PC-3 (cell line): ENCODE results near the gene CHD2. TPM values are rescaled to one million over a fixed set of nuclear protein-coding genes. Genes with fewer than 3 reads are reported as not detected.
A peak's percentile ranks its signal among the peaks of the same experiment; 100 is the strongest.

Source experiments
- ATAC-seq: fragments of 200-7000 bp; cut with Tn5 transposase; 2 replicates; pipeline ENCODE4 v1.9.1; 2020; ENCODE audit warnings: mild to moderate bottlenecking, moderate library complexity
- BruUV-seq: library from RNA; stranded (reverse); fragments of 400-500 nt; replicated peaks from 2 replicates; lab custom pipeline; 2021; lab: Mats Ljungman, UMichigan
- CTCF ChIA-PET: fragments of 300-600 bp; sonication (Branson Sonifier 250); formaldehyde crosslinking; loops from one replicate; lab custom pipeline; 2022; ENCODE audit warnings: antibody characterized with exemption; lab: Charles Lee
- POLR2A ChIA-PET: fragments of 300-600 bp; sonication (Branson Sonifier 250); formaldehyde crosslinking; loops from one replicate; lab custom pipeline; 2022; ENCODE audit warnings: antibody characterized with exemption; ENCODE audit not compliant: unreplicated experiment; lab: Charles Lee
- DNase-seq: peaks from one replicate; pipeline ENCODE4 v3.0.0-alpha.2; 2015
- H2AFZ ChIP-seq: fragments of 300-600 bp; sonication (generic); 2 replicates; pipeline ENCODE4 v1.6.0; 2016; ENCODE audit warnings: antibody characterized with exemption, low read length
- H3F3A ChIP-seq: fragments of 300-600 bp; sonication (generic); one replicate; pipeline ENCODE4 v1.6.0; 2017; ENCODE audit warnings: antibody characterized with exemption, low read length, control low read depth, mild to moderate bottlenecking; ENCODE audit not compliant: unreplicated experiment
- H3K27ac ChIP-seq: fragments of 300-600 bp; sonication (generic); 2 replicates; pipeline ENCODE4 v1.5.1; 2016; ENCODE audit warnings: mild to moderate bottlenecking, low read length
- H3K27me3 ChIP-seq: fragments of 300-600 bp; sonication (generic); 2 replicates; pipeline ENCODE4 v1.6.1; 2016; ENCODE audit warnings: low read length, mixed read lengths
- H3K36me3 ChIP-seq: fragments of 300-600 bp; sonication (generic); 2 replicates; pipeline ENCODE4 v1.6.1; 2016; ENCODE audit warnings: low read depth, mixed run types, low read length, mixed read lengths
- H3K4me1 ChIP-seq: fragments of 300-600 bp; sonication (generic); 2 replicates; pipeline ENCODE4 v1.5.1; 2016; ENCODE audit warnings: low read length; ENCODE audit not compliant: insufficient read depth
- H3K4me2 ChIP-seq: fragments of 300-600 bp; sonication (generic); 2 replicates; pipeline ENCODE4 v1.6.0; 2016; ENCODE audit warnings: low read length
- H3K4me3 ChIP-seq: fragments of 300-600 bp; sonication (generic); 2 replicates; pipeline ENCODE4 v1.5.1; 2016; ENCODE audit warnings: mild to moderate bottlenecking, low read length, mixed read lengths
- H3K79me2 ChIP-seq: fragments of 300-600 bp; sonication (generic); 2 replicates; pipeline ENCODE4 v1.6.1; 2017; ENCODE audit warnings: low read length, mixed read lengths
- H3K9ac ChIP-seq: fragments of 300-600 bp; sonication (generic); 2 replicates; pipeline ENCODE4 v1.6.0; 2016; ENCODE audit warnings: mild to moderate bottlenecking, low read length
- H3K9me2 ChIP-seq: fragments of 300-600 bp; sonication (generic); replicated peaks from 2 replicates; pipeline ENCODE4 v1.6.1; 2016; ENCODE audit warnings: mixed run types, low read length, mixed read lengths
- H3K9me3 ChIP-seq: fragments of 300-600 bp; sonication (generic); 2 replicates; pipeline ENCODE4 v1.6.1; 2016; ENCODE audit warnings: low read length, mixed read lengths
- H4K20me1 ChIP-seq: fragments of 300-600 bp; sonication (generic); 2 replicates; pipeline ENCODE4 v1.6.1; 2016; ENCODE audit warnings: low read length, mixed read lengths
- EZH2 ChIP-seq: fragments of 300-600 bp; sonication (generic); IDR thresholded peaks from one replicate; pipeline ENCODE4 v1.6.1; 2017; ENCODE audit warnings: antibody characterized with exemption, mild to moderate bottlenecking, low read length; ENCODE audit not compliant: unreplicated experiment
- EZH2phosphoT487 ChIP-seq: fragments of 300-600 bp; sonication (generic); IDR thresholded peaks from 2 replicates; pipeline ENCODE4 v1.6.1; 2018; ENCODE audit warnings: mild to moderate bottlenecking, antibody characterized with exemption, low read length, borderline replicate concordance
- intact Hi-C: fragments of 100-400 bp; cut with micrococcal nuclease; formaldehyde crosslinking; loops from 2 replicates; pipeline ENCODE4 v1.9.0; 2023
- total RNA-seq: library from RNA; depleted of rRNA; stranded (reverse); fragments of >200 nt; gene quantifications from 2 replicates; pipeline ENCODE4 v1.2.3, GENCODE V29; 2014
- TF ChIP-seq, protein P1 (sequence below): fragments of 300-600 bp; sonication (generic); conservative IDR thresholded peaks from 2 replicates; pipeline ENCODE4 v1.5.1; 2017; ENCODE audit warnings: antibody characterized with exemption, low read depth, mild to moderate bottlenecking, low read length

The CHD2 gene
- total RNA-seq, 1 experiment from 2014 or later = 42.7 TPM

DNA sequence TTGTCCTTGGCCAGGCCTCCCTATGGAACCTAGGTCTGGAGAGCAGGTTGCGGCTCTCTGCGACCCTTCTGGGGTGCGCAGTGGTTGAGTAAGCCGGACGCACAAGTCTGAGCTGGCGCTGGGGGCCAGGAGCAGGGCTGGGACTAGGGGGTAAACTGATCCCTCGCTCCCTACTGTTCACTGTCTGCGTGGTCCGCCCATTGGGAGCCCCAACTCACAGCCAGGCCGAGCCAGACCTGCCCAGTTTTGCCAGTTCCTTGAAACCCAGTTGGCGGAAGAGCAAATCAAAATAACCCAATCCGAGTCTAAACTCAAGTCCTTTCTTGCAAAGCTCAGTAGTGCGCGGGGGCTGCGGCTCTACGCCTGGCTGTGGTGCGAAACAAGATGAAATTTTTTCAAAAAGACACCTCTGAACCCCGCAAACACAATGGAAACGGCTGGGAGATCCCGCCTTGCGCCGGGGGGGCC is 171.4 kb downstream of the CHD2 start:
- Histone ChIP-seq H3K9ac (peak overlapping the region; percentile 25; the same call in 1 of the 2 replicates), H3F3A (no peaks in the 10 kb centered on the region), H3K27me3 (peaks cover 40% of the 10 kb centered on the region), H3K36me3 (no peaks in the 10 kb centered on the region), H4K20me1 (no peaks in the 10 kb centered on the region), H3K9me2 (no peaks in the 10 kb centered on the region), H3K4me2 (peak overlapping the region; percentile 99), H3K4me1 (peaks cover 15% of the 10 kb centered on the region; the same call in 1 of the 2 replicates), H3K27ac (no peak overlapping the region), H2AFZ (peak overlapping the region; percentile 86; the same call in 1 of the 2 replicates), H3K4me3 (peak overlapping the region; percentile 78), H3K79me2 (no peaks in the 10 kb centered on the region), H3K9me3 (no peaks in the 10 kb centered on the region)
- TF ChIP-seq EZH2 (no peak), EZH2phosphoT487 (no peak)
- TF ChIP-seq, protein P1, sequence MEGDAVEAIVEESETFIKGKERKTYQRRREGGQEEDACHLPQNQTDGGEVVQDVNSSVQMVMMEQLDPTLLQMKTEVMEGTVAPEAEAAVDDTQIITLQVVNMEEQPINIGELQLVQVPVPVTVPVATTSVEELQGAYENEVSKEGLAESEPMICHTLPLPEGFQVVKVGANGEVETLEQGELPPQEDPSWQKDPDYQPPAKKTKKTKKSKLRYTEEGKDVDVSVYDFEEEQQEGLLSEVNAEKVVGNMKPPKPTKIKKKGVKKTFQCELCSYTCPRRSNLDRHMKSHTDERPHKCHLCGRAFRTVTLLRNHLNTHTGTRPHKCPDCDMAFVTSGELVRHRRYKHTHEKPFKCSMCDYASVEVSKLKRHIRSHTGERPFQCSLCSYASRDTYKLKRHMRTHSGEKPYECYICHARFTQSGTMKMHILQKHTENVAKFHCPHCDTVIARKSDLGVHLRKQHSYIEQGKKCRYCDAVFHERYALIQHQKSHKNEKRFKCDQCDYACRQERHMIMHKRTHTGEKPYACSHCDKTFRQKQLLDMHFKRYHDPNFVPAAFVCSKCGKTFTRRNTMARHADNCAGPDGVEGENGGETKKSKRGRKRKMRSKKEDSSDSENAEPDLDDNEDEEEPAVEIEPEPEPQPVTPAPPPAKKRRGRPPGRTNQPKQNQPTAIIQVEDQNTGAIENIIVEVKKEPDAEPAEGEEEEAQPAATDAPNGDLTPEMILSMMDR = no peak
- no peak for ATAC-seq
- intact Hi-C loops = no loop called here
- CTCF ChIA-PET = no interaction called here
- no TSS peak for BruUV-seq
- no peak for DNase-seq
- POLR2A ChIA-PET = no interaction called here

GRCh38 chr15:93072011-93072410 is 171.9 kb downstream of the CHD2 start:
- intact Hi-C loops = no loop called here

More at GRCh38 chr15:93072011-93072410, 171.9 kb downstream of the CHD2 start:
- H3K9me2 ChIP-seq = no peaks in the 10 kb centered on the region
- H3K4me2 ChIP-seq = peak overlapping the region; percentile 99
- H3K9me3 ChIP-seq = no peaks in the 10 kb centered on the region
- no peaks in the 10 kb centered on the region for H4K20me1 ChIP-seq
- CTCF ChIA-PET = no interaction called here
- TF ChIP-seq, protein P1 = no peak
- no peak for TF ChIP-seq EZH2
- TF ChIP-seq EZH2phosphoT487 = no peak
- no peaks in the 10 kb centered on the region for H3F3A ChIP-seq
- H3K4me1 ChIP-seq = peaks cover 10% of the 10 kb centered on the region; the same call in 1 of the 2 replicates
- peaks cover 44% of the 10 kb centered on the region for H3K27me3 ChIP-seq
- no peak overlapping the region for H3K27ac ChIP-seq
- H3K79me2 ChIP-seq = no peaks in the 10 kb centered on the region
- peak overlapping the region; percentile 86 for H2AFZ ChIP-seq
- BruUV-seq = no TSS peak
- DNase-seq (no peak), ATAC-seq (no peak)
- no peaks in the 10 kb centered on the region for H3K36me3 ChIP-seq
- H3K9ac ChIP-seq = peak overlapping the region; percentile 25; the same call in 1 of the 2 replicates
- POLR2A ChIA-PET = no interaction called here
- peak overlapping the region; percentile 78 for H3K4me3 ChIP-seq
